Neural progenitor cell (in vitro differentiated cells): Measurements from ENCODE around the gene COA3. TPM values are rescaled to one million over a fixed set of nuclear protein-coding genes. Genes with fewer than 3 reads are reported as not detected.

Experiments used
- DNase-seq: peaks from one replicate; pipeline ENCODE4 v3.0.0-alpha.2; 2016; ENCODE audit warnings: low spot score
- H2AFZ ChIP-seq: fragments of 200-600 bp; sonication (generic); replicated peaks from 2 replicates; pipeline ENCODE4 v1.6.1; 2016; ENCODE audit warnings: antibody characterized with exemption
- H3F3A ChIP-seq: fragments of 200-600 bp; sonication (generic); 2 replicates; pipeline ENCODE4 v1.6.1; 2016; ENCODE audit warnings: antibody characterized with exemption, low read depth
- H3K27ac ChIP-seq: fragments of 200-600 bp; sonication (generic); 2 replicates; pipeline ENCODE4 v1.5.1; 2016; ENCODE audit warnings: mild to moderate bottlenecking
- H3K27me3 ChIP-seq: fragments of 200-600 bp; sonication (generic); 2 replicates; pipeline ENCODE4 v1.6.1; 2016; ENCODE audit warnings: mild to moderate bottlenecking, moderate library complexity
- H3K36me3 ChIP-seq: fragments of 200-600 bp; sonication (generic); 2 replicates; pipeline ENCODE4 v1.5.1; 2016
- H3K4me1 ChIP-seq: fragments of 200-600 bp; sonication (generic); 2 replicates; pipeline ENCODE4 v1.6.1; 2016; ENCODE audit warnings: mixed run types
- H3K4me2 ChIP-seq: fragments of 200-600 bp; sonication (generic); 2 replicates; pipeline ENCODE4 v1.6.1; 2016
- H3K4me3 ChIP-seq: fragments of 200-600 bp; sonication (generic); 2 replicates; pipeline ENCODE4 v1.5.1; 2016
- H3K79me2 ChIP-seq: fragments of 200-600 bp; sonication (generic); 2 replicates; pipeline ENCODE4 v1.6.1; 2016; ENCODE audit warnings: low read depth
- H3K9ac ChIP-seq: fragments of 200-600 bp; sonication (generic); 2 replicates; pipeline ENCODE4 v1.6.1; 2016
- H3K9me3 ChIP-seq: fragments of 200-600 bp; sonication (generic); 2 replicates; pipeline ENCODE4 v1.5.1; 2016; ENCODE audit warnings: low read depth
- H4K20me1 ChIP-seq: fragments of 200-600 bp; sonication (generic); 2 replicates; pipeline ENCODE4 v1.6.1; 2016; ENCODE audit warnings: low read depth
- H3K27ac Mint-ChIP-seq: 3 replicates; pipeline ENCODE4 v1.8.0; 2021; ENCODE audit warnings: mixed read lengths
- H3K27me3 Mint-ChIP-seq: 2 replicates; pipeline ENCODE4 v1.8.0; 2022; ENCODE audit warnings: low read depth, mild to moderate bottlenecking, inconsistent platforms, moderate library complexity, mixed read lengths; ENCODE audit not compliant: insufficient read depth
- H3K36me3 Mint-ChIP-seq: 3 replicates; pipeline ENCODE4 v1.8.0; 2021; ENCODE audit warnings: mixed read lengths
- H3K4me1 Mint-ChIP-seq: 3 replicates; pipeline ENCODE4 v1.8.0; 2021; ENCODE audit warnings: mixed read lengths
- H3K4me3 Mint-ChIP-seq: 3 replicates; pipeline ENCODE4 v1.8.0; 2021; ENCODE audit warnings: mild to moderate bottlenecking, moderate library complexity, mixed read lengths
- H3K9me3 Mint-ChIP-seq: 3 replicates; pipeline ENCODE4 v1.8.0; 2020; ENCODE audit warnings: mixed read lengths
- EZH2 ChIP-seq: fragments of 200-600 bp; sonication (generic); IDR thresholded peaks from 2 replicates; pipeline ENCODE4 v1.6.1; 2017; ENCODE audit warnings: antibody characterized with exemption, mild to moderate bottlenecking, moderate library complexity
- EZH2phosphoT487 ChIP-seq: fragments of 200-600 bp; sonication (generic); IDR thresholded peaks from 2 replicates; pipeline ENCODE4 v1.6.1; 2017; ENCODE audit warnings: antibody characterized with exemption
- total RNA-seq: library from RNA; depleted of rRNA; stranded (reverse); fragments of >200 nt; gene quantifications from 2 replicates; pipeline ENCODE4 v1.2.3, GENCODE V29; 2015; ENCODE audit warnings: low replicate concordance
- TF ChIP-seq, protein P1 (sequence below): fragments of 200-600 bp; sonication (generic); IDR thresholded peaks from 2 replicates; pipeline ENCODE4 v1.5.1; 2017; ENCODE audit warnings: antibody characterized with exemption, mild to moderate bottlenecking

The COA3 gene
- total RNA-seq, 1 donor from 2014 or later: 61.2 TPM

DNA sequence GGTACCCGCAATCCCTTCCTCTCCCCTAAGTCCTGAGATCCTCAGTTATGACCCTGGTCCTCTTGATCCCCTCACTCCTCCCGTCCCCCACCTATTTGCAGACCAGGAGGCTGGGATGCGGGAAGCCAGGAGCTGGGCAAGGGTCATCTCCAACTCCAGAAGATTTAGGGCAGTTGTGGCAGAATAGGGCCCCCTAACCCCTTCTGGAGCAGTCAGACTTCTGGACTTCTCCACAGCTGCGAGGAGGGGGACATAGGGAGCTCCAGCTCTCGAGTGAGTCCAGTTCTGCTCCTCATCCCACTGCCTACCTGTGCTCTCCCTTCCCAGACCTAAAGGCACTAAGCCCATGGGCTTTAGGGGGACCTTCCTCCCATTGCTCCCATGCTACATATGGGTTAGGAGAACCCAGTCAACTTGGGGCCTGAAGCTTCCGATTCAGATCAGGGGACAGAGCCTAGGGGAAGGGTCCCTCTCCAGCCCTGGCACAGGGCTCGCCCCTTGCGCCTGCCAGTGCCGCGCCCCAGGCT, 16.8 kb downstream of the COA3 start:
- TF ChIP-seq EZH2 (no peak), EZH2phosphoT487 (no peak)
- TF ChIP-seq, protein P1, sequence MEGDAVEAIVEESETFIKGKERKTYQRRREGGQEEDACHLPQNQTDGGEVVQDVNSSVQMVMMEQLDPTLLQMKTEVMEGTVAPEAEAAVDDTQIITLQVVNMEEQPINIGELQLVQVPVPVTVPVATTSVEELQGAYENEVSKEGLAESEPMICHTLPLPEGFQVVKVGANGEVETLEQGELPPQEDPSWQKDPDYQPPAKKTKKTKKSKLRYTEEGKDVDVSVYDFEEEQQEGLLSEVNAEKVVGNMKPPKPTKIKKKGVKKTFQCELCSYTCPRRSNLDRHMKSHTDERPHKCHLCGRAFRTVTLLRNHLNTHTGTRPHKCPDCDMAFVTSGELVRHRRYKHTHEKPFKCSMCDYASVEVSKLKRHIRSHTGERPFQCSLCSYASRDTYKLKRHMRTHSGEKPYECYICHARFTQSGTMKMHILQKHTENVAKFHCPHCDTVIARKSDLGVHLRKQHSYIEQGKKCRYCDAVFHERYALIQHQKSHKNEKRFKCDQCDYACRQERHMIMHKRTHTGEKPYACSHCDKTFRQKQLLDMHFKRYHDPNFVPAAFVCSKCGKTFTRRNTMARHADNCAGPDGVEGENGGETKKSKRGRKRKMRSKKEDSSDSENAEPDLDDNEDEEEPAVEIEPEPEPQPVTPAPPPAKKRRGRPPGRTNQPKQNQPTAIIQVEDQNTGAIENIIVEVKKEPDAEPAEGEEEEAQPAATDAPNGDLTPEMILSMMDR: no peak
- Mint-ChIP-seq H3K27ac (no peak overlapping the region), H3K36me3 (peaks cover 7% of the 10 kb centered on the region), H3K4me3 (peak overlapping the region; percentile 80), H3K9me3 (no peaks in the 10 kb centered on the region), H3K27me3 (peaks cover 22% of the 10 kb centered on the region), H3K4me1 (peaks cover 12% of the 10 kb centered on the region)
- no peak for DNase-seq
- Histone ChIP-seq H3K27me3 (peaks cover 46% of the 10 kb centered on the region), H3K9ac (no peak overlapping the region), H3K36me3 (no peaks in the 10 kb centered on the region), H3K4me3 (no peak overlapping the region), H4K20me1 (peaks cover 18% of the 10 kb centered on the region), H2AFZ (no peak overlapping the region), H3F3A (peaks cover 22% of the 10 kb centered on the region), H3K4me1 (no peaks in the 10 kb centered on the region), H3K79me2 (no peaks in the 10 kb centered on the region), H3K4me2 (no peak overlapping the region), H3K27ac (no peak overlapping the region), H3K9me3 (no peaks in the 10 kb centered on the region)

GRCh38 chr17:42780851-42781638, 17.5 kb downstream of the COA3 start:
- Histone ChIP-seq H3K27ac (no peak overlapping the region), H3K4me3 (peak overlapping the region; percentile 68), H3K4me1 (no peaks in the 10 kb centered on the region), H3K27me3 (peaks cover 45% of the 10 kb centered on the region), H3K9ac (no peak overlapping the region), H3K79me2 (no peaks in the 10 kb centered on the region), H3K9me3 (no peaks in the 10 kb centered on the region), H3K36me3 (no peaks in the 10 kb centered on the region), H2AFZ (peak overlapping the region; percentile 48), H3F3A (peaks cover 22% of the 10 kb centered on the region), H4K20me1 (peaks cover 18% of the 10 kb centered on the region), H3K4me2 (peak overlapping the region; percentile 97)
- Mint-ChIP-seq H3K9me3 (no peaks in the 10 kb centered on the region), H3K36me3 (peaks cover 8% of the 10 kb centered on the region), H3K4me1 (peaks cover 12% of the 10 kb centered on the region), H3K4me3 (peak overlapping the region; percentile 80), H3K27me3 (peaks cover 22% of the 10 kb centered on the region), H3K27ac (no peak overlapping the region)
- DNase-seq: peak; percentile 29
- TF ChIP-seq EZH2phosphoT487 (peak; percentile 73), EZH2 (peak; percentile 78)
- TF ChIP-seq, protein P1: no peak

DNA sequence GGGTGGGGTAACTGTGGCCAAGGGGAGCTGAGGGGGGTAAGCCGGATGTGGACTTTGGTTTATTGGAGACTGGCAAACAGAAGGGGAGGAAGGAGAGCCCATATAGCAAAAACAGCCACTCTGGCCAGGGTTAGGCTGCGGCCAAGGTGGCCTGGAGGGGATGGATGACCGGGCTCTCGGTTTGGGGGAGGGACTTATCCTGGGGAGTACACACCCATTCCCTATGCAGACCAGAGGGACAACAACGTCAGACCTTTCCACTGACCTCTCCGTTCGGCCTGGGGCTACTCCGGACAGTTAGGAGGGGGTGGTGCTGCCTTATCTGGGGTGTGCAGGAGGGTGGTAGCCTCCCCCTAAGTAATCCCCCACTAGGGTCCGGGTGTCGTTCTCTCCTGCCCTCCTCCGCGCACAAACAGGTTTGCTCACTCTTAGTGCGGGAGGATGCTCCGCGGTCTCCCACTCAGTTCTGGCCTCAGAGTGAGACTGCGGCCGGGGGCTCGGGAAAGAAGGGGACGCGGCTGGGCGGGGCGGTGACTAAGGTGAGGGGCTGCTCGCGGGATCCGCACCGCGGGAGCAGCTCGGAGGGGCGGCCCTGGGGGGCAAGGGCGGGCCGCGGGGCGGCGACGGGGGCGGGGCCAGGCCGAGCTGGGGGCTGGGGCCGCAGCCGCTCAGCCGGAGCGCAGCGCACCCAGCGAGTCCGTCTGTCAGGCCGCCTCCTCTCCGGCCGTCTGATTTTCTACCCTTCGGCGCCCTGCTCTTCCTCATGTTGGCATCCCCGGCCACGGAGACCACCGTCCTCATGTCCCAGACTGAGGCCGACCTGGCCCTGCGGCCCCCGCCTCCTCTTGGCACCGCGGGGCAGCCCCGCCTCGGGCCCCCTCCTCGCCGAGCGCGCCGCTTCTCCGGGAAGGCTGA, 18.3 kb downstream of the COA3 start, which contains the start of gene WNK4:
TSS of gene WNK4 (plus strand) at position 675 of the 915 bp plus-strand sequence. CDS start at position 764, 89 bp downstream.
- peaks cover 39% of the 10 kb centered on the region for H3K27me3 ChIP-seq
- H3K27ac ChIP-seq: no peak within 1 kb of the TSS
- TF ChIP-seq, protein P1: no peak
- no peak for TF ChIP-seq EZH2
- TF ChIP-seq EZH2phosphoT487: no peak
- no peaks in the 10 kb centered on the region for H3K79me2 ChIP-seq
- H3K27ac Mint-ChIP-seq: no peak within 1 kb of the TSS
- peak within 1 kb of the TSS; percentile 48 for H2AFZ ChIP-seq
- peaks cover 8% of the 10 kb centered on the region for H3K36me3 Mint-ChIP-seq
- H3K27me3 Mint-ChIP-seq: peaks cover 25% of the 10 kb centered on the region
- H3K9me3 Mint-ChIP-seq: no peaks in the 10 kb centered on the region
- no peaks in the 10 kb centered on the region for H3K4me1 ChIP-seq
- no peak within 1 kb of the TSS for H3K9ac ChIP-seq
- peak within 1 kb of the TSS; percentile 80 for H3K4me3 Mint-ChIP-seq
- peak within 1 kb of the TSS; percentile 68 for H3K4me3 ChIP-seq
- peaks cover 27% of the 10 kb centered on the region for H3F3A ChIP-seq
- no peaks in the 10 kb centered on the region for H3K9me3 ChIP-seq
- peak; percentile 64 for DNase-seq
- H3K4me1 Mint-ChIP-seq: peaks cover 14% of the 10 kb centered on the region
- peak within 1 kb of the TSS; percentile 97 for H3K4me2 ChIP-seq
- peaks cover 18% of the 10 kb centered on the region for H4K20me1 ChIP-seq
- no peaks in the 10 kb centered on the region for H3K36me3 ChIP-seq
